Neutrophil (primary cell): ENCODE data around the gene CSNK1G1.
"Not testable (repeated sequence)": the region's sequence is repeated elsewhere in the genome, so short reads cannot be mapped to it uniquely, and the experiment has no call there.

Experiments
- H3K27ac ChIP-seq: fragments of 200-600 bp; sonication (generic); 2 replicates; pipeline ENCODE4 v1.5.1; 2016; ENCODE audit warnings: mild to moderate bottlenecking, moderate library complexity
- H3K27me3 ChIP-seq: fragments of 200-600 bp; sonication (generic); 2 replicates; pipeline ENCODE4 v1.6.0; 2016; ENCODE audit warnings: mild to moderate bottlenecking
- H3K36me3 ChIP-seq: fragments of 200-600 bp; sonication (generic); 2 replicates; pipeline ENCODE4 v1.5.1; 2017
- H3K4me1 ChIP-seq, 2 experiments: fragments of 200-600 bp in 1 of 2; sonication (generic) in 1 of 2; 1 replicate in 1 of 2; 2 replicates in 1 of 2; pipeline versions ENCODE4 v1.5.1 to v1.6.1; 2013 to 2016; ENCODE audit warnings: low read depth in 1 of 2, low read length in 1 of 2, mild to moderate bottlenecking in 1 of 2, moderate library complexity in 1 of 2; ENCODE audit not compliant: control insufficient read depth in 1 of 2, insufficient read depth in 1 of 2
- H3K4me3 ChIP-seq, 2 experiments: fragments of 200-600 bp in 1 of 2; sonication (generic) in 1 of 2; 1 replicate in 1 of 2; 2 replicates in 1 of 2; pipeline ENCODE4 v1.5.1; 2013 to 2016; ENCODE audit warnings: low read depth in 1 of 2, low read length in 1 of 2, mild to moderate bottlenecking in 1 of 2, moderate library complexity in 1 of 2
- H3K9me3 ChIP-seq: fragments of 200-600 bp; sonication (generic); 2 replicates; pipeline ENCODE4 v1.5.1; 2016
- TF ChIP-seq, protein P1 (sequence below): fragments of 200-600 bp; sonication (generic); IDR thresholded peaks from 2 replicates; pipeline ENCODE4 v1.5.1; 2016; ENCODE audit warnings: antibody characterized with exemption

The CSNK1G1 gene

DNA sequence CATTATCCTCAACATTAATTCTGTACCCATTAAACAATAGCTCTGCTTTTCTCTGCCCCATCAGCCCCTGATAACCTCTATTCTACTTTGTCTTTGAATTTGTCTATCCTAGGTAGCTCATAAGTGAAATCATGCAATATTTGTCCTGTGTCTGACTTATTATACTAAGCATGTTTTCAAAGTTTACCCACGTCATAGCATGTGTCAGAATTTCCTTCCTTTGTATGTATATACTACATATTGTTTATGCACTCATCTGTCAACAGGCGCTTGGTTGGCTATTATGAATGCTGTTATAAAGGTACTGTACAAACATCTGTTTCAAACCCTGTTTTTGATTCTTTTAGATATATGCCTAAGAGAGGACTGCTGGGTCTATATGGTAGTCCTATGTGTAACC lies 18.2 kb downstream of the CSNK1G1 start:
- Histone ChIP-seq H3K4me1 (peaks cover 0 to 6% of the 10 kb centered on the region in 2 experiments), H3K9me3 (no peaks in the 10 kb centered on the region), H3K36me3 (peaks cover 24% of the 10 kb centered on the region), H3K27me3 (no peaks in the 10 kb centered on the region), H3K4me3 (no peak overlapping the region), H3K27ac (no peak overlapping the region)
- TF ChIP-seq, protein P1, sequence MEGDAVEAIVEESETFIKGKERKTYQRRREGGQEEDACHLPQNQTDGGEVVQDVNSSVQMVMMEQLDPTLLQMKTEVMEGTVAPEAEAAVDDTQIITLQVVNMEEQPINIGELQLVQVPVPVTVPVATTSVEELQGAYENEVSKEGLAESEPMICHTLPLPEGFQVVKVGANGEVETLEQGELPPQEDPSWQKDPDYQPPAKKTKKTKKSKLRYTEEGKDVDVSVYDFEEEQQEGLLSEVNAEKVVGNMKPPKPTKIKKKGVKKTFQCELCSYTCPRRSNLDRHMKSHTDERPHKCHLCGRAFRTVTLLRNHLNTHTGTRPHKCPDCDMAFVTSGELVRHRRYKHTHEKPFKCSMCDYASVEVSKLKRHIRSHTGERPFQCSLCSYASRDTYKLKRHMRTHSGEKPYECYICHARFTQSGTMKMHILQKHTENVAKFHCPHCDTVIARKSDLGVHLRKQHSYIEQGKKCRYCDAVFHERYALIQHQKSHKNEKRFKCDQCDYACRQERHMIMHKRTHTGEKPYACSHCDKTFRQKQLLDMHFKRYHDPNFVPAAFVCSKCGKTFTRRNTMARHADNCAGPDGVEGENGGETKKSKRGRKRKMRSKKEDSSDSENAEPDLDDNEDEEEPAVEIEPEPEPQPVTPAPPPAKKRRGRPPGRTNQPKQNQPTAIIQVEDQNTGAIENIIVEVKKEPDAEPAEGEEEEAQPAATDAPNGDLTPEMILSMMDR: no peak

DNA sequence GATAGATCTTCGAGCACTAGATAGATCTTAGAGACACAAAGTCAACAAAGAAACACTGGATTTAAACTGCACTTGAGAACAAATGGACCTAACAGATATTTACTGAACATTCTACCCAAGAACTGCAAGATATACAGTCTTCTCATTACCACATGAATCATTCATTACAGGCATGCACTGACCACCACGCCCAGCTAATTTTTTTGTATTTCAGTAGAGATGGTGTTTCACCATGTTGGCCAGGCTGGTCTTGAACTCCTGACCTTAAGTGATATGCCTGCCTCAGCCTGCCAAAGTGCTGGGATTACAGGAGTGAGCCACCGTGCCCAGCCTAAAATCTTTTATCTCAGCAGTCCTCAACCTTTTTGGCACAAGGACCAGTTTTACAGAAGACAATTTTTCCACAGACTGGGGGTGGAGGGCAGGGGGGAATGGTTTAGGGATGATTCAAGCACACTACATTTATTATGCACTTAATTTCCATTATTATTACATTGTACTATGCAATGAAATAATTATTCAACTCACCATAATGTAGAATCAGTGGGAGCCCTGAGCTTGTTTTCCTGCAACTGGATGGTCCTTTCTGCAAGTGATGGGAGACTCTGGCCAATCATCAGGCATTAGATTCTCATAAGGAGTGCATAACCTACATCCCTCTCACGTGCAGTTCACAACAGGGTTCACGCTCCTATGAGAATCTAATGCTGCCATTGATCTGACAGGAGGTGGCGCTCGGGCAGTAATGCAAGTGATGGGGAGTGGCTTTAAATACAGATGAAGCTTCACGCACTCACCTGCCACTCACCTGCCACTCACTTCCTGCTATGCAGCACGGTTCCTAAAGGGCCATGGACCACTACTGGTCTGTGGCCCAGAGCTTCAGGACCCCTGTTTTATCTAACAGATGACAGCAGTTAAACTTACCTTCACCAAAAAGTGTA lies 21.7 kb downstream of the CSNK1G1 start:
- Histone ChIP-seq H3K27ac (no peak overlapping the region), H3K9me3 (no peaks in the 10 kb centered on the region), H3K4me3 (no peak overlapping the region), H3K27me3 (no peaks in the 10 kb centered on the region), H3K4me1 (peaks cover 0 to 6% of the 10 kb centered on the region in 2 experiments), H3K36me3 (peaks cover 3% of the 10 kb centered on the region)
- TF ChIP-seq, protein P1: no peak

DNA sequence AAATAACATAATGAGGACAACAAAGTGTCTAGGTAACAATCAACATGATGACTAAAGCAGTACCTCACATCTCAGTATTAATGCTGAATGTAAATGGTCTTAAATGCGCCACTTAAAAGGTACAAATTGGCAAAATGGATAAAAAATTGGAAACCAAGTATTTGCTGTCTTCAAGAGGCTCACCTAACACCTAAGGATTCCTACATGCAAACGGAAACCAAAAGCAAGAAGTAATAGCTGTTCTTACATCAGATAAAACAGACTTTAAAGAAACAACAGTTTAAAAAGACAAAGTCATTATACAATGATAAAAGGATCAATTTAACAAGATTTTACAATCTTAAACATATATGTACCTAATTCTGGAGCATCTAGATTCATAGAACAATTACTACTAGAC lies 22.5 kb downstream of the CSNK1G1 start:
- TF ChIP-seq, protein P1: no peak
- Histone ChIP-seq H3K4me1 (peaks cover 0 to 6% of the 10 kb centered on the region in 2 experiments), H3K27ac (no peak overlapping the region), H3K4me3 (no peak overlapping the region), H3K9me3 (no peaks in the 10 kb centered on the region), H3K27me3 (no peaks in the 10 kb centered on the region), H3K36me3 (peaks cover 3% of the 10 kb centered on the region)

DNA sequence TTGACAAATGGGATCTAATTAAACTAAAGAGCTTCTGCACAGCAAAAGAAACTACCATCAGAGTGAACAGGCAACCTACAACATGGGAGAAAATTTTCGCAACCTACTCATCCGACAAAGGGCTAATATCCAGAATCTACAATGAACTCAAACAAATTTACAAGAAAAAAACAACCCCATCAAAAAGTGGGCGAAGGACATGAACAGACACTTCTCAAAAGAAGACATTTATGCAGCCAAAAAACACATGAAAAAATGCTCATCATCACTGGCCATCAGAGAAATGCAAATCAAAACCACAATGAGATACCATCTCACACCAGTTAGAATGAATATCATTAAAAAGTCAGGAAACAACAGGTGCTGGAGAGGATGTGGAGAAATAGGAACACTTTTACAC lies 24.3 kb downstream of the CSNK1G1 start:
- not testable (repeated sequence) for H3K36me3 ChIP-seq, H3K4me1 ChIP-seq, H3K27me3 ChIP-seq, H3K4me3 ChIP-seq, H3K27ac ChIP-seq, H3K9me3 ChIP-seq

DNA sequence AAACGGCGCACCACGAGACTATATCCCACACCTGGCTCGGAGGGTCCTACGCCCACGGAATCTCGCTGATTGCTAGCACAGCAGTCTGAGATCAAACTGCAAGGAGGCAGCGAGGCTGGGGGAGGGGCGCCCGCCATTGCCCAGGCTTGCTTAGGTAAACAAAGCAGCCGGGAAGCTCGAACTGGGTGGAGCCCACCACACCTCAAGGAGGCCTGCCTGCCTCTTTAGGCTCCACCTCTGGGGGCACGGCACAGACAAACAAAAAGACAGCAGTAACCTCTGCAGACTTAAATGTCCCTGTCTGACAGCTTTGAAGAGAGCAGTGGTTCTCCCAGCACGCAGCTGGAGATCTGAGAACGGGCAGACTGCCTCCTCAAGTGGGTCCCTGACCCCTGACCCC lies 29.0 kb downstream of the CSNK1G1 start:
- H3K27ac ChIP-seq, H3K4me3 ChIP-seq, H3K27me3 ChIP-seq, H3K9me3 ChIP-seq, H3K4me1 ChIP-seq, H3K36me3 ChIP-seq: not testable (repeated sequence)

DNA sequence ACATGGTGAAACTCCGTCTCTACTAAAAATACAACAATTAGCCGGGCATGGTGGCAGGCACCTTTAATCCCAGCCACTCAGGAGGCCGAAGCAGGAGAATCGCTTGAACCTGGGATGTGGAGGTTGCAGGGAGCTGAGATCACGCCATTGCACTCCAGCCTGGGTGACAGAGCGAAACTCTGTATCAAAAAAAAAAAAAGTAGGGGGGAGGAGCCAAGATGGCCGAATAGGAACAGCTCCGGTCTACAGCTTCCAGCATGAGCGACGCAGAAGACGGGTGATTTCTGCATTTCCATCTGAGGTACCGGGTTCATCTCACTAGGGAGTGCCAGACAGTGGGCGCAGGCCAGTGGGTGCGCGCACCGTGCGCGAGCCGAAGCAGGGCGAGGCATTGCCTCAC lies 29.5 kb downstream of the CSNK1G1 start:
- not testable (repeated sequence) for H3K9me3 ChIP-seq, H3K4me1 ChIP-seq, H3K27me3 ChIP-seq, H3K36me3 ChIP-seq, H3K4me3 ChIP-seq, H3K27ac ChIP-seq

DNA sequence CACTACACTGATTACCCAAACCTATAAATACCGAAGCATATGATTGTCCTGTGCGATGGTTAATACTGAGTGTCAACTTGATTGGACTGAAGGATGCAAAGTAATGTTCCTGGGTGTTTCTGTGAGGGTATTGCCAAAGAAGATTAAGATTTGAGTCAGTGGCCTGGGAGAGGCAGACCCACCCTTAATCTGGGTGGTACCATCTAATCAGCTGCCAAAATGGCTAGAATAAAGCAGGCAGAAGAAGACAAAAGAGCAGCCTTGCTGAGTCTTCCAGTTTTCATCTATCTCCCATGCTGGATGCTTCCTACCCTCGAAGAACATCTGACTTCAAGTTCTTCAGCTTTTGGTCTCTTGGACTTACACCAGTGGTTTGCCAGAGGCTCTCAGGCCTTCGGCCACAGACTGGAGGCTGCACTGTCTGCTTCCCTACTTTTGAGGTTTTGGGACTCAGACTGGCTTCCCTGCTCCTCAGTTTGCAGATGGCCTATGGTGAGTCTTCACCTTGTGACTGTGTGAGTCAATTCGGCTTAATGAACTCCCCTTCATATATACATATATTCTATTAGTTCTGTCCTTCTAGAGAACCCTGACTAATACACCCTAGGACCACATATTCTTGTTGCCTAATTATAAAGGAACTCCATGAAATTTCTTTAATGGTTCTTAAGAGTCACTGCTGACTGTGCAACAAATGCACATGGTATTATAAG lies 31.7 kb downstream of the CSNK1G1 start:
- no peaks in the 10 kb centered on the region for H3K36me3 ChIP-seq
- TF ChIP-seq, protein P1: no peak
- no peak overlapping the region for H3K27ac ChIP-seq
- no peak overlapping the region for H3K4me3 ChIP-seq
- H3K27me3 ChIP-seq: no peaks in the 10 kb centered on the region
- H3K9me3 ChIP-seq: no peaks in the 10 kb centered on the region
- H3K4me1 ChIP-seq: no peaks in the 10 kb centered on the region
